HG03135 (cell line): ENCODE results near the gene NAT9.

Source experiments
- ATAC-seq: cut with Tn5 transposase; IDR thresholded peaks from one replicate; pipeline ENCODE4 v1.9.1; 2021; ENCODE audit warnings: mild to moderate bottlenecking, moderate library complexity; ENCODE audit not compliant: unreplicated experiment

The NAT9 gene

GRCh38 chr17:74763565-74764387 lies 12.4 kb downstream of the NAT9 start:
- no peak for ATAC-seq

GRCh38 chr17:74761931-74762330 lies 14.2 kb downstream of the NAT9 start:
- no peak for ATAC-seq

GRCh38 chr17:74761419-74761818 lies 14.7 kb downstream of the NAT9 start:
- ATAC-seq: no peak

GRCh38 chr17:74760404-74761105 lies 15.6 kb downstream of the NAT9 start:
- no peak for ATAC-seq

- no peak for ATAC-seq
Observed at GRCh38 chr17:74759941-74760340, 16.2 kb downstream of the NAT9 start.

GRCh38 chr17:74759243-74759801 lies 16.8 kb downstream of the NAT9 start:
- ATAC-seq: peak; percentile 50

GRCh38 chr17:74758848-74759168 lies 17.3 kb downstream of the NAT9 start:
- no peak for ATAC-seq

- no peak for ATAC-seq
Observed at GRCh38 chr17:74757931-74758847, 18.0 kb downstream of the NAT9 start.

GRCh38 chr17:74757502-74757901 lies 18.6 kb downstream of the NAT9 start:
- no peak for ATAC-seq

GRCh38 chr17:74756891-74757290 lies 19.3 kb downstream of the NAT9 start:
- no peak for ATAC-seq

GRCh38 chr17:74755533-74755932 lies 20.6 kb downstream of the NAT9 start:
- ATAC-seq: no peak

- no peak for ATAC-seq
Observed at GRCh38 chr17:74754832-74755231, 21.3 kb downstream of the NAT9 start.

GRCh38 chr17:74752822-74753401 lies 23.2 kb downstream of the NAT9 start:
- ATAC-seq: no peak

GRCh38 chr17:74752415-74752814 lies 23.7 kb downstream of the NAT9 start:
- no peak for ATAC-seq

GRCh38 chr17:74750327-74751069 lies 25.6 kb downstream of the NAT9 start:
- no peak for ATAC-seq

GRCh38 chr17:74750039-74750326 lies 26.2 kb downstream of the NAT9 start:
- ATAC-seq: no peak

GRCh38 chr17:74749279-74750038 lies 26.7 kb downstream of the NAT9 start:
- ATAC-seq: peak; percentile 6

GRCh38 chr17:74748529-74749278 lies 27.4 kb downstream of the NAT9 start, which contains the start of gene NHERF1:
Gene NHERF1 (plus strand): TSS chr17:74748628. CDS start chr17:74748847, 219 bp downstream.
- peak; percentile 88 for ATAC-seq

GRCh38 chr17:74748279-74748528 lies 27.9 kb downstream of the NAT9 start:
- ATAC-seq: no peak
